GM21717 (cell line): Measurements from ENCODE around the gene IFNA16.
"Not testable (repeated sequence)": the region's sequence is repeated elsewhere in the genome, so short reads cannot be mapped to it uniquely, and the experiment has no call there.

Source experiments
- ATAC-seq: cut with Tn5 transposase; IDR thresholded peaks from one replicate; pipeline ENCODE4 v1.9.1; 2021; ENCODE audit warnings: mild to moderate bottlenecking, moderate library complexity; ENCODE audit not compliant: unreplicated experiment

Gene IFNA16

GRCh38 chr9:21202105-21202504 lies 15.0 kb downstream of the IFNA16 start, which contains the start of gene IFNA7:
Gene IFNA7, minus strand, starts transcription at chr9:21202205. Its CDS starts 40 bp downstream, at chr9:21202165.
- not testable (repeated sequence) for ATAC-seq

- peak; percentile 94 for ATAC-seq
These were observed 22.0 kb downstream of the IFNA16 start for GRCh38 chr9:21194867-21195776.

- not testable (repeated sequence) for ATAC-seq
These were observed 29.6 kb downstream of the IFNA16 start, which contains the start of gene IFNA4 for GRCh38 chr9:21187487-21187886. Gene IFNA4, minus strand, starts transcription at chr9:21187587. Its CDS starts 56 bp downstream, at chr9:21187531.

- ATAC-seq: peak; percentile 90
These were observed 34.0 kb downstream of the IFNA16 start for GRCh38 chr9:21182810-21183736.

GRCh38 chr9:21174671-21175070 lies 42.4 kb downstream of the IFNA16 start:
- no peak for ATAC-seq

GRCh38 chr9:21172156-21172555 lies 45.0 kb downstream of the IFNA16 start:
- ATAC-seq: no peak

GRCh38 chr9:21171351-21171750 lies 45.8 kb downstream of the IFNA16 start:
- ATAC-seq: no peak

- ATAC-seq: not testable (repeated sequence)
These were observed 50.6 kb downstream of the IFNA16 start, which contains the start of gene IFNA21 for GRCh38 chr9:21166560-21166959. Gene IFNA21, minus strand, starts transcription at chr9:21166660. Its CDS starts 48 bp downstream, at chr9:21166612.
